ENCODE measurements around the gene ARL2.
"Not testable (repeated sequence)": the region's sequence is repeated elsewhere in the genome, so short reads cannot be mapped to it uniquely, and the experiment has no call there.

The ARL2 gene

DNA sequence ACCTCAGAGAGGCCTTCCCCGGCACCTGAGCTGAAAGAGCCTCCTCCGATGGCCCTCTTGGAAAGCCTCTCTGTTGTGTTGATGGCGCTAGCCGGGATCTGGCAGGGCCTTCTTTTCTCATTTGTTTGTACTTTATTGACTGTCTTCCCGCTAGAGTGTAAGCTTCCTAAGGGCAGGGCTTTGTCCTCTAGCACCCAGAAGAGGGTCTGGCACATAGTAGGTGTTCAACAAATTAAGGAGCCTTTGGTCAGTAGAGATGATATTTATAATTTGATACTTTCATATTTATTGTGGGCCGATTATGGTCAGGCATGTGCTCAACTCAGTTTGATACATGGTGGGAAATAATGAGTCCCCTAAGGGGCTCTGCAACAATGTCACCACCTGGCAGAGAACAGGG, 4.0 kb downstream of the ARL2 start:
- Histone ChIP-seq H4K20me1 (ENCODE audit: insufficient read depth) (no peaks in the 10 kb centered on the region), H3K4me3 (IDR thresholded peaks at IDR 0.05; ENCODE audit: insufficient read depth, low read depth, low read length) (no peak overlapping the region), H3K36me3 (ENCODE audit: insufficient read depth) (no peaks in the 10 kb centered on the region), H3K79me2 (ENCODE audit: insufficient read depth, low read depth) (peaks cover 7% of the 10 kb centered on the region; the same call in 1 of the 2 replicates), H3K27me3 (ENCODE audit: insufficient read depth, low read depth) (no peaks in the 10 kb centered on the region), H3K9ac (no peak overlapping the region), H3K4me1 (ENCODE audit: low read depth, poor library complexity, severe bottlenecking) (peaks cover 15% of the 10 kb centered on the region), H3K4me2 (no peak overlapping the region), H3K27ac (no peak overlapping the region), H2AFZ (ENCODE audit: low read depth) (no peak overlapping the region)
- TF ChIP-seq, protein P1, sequence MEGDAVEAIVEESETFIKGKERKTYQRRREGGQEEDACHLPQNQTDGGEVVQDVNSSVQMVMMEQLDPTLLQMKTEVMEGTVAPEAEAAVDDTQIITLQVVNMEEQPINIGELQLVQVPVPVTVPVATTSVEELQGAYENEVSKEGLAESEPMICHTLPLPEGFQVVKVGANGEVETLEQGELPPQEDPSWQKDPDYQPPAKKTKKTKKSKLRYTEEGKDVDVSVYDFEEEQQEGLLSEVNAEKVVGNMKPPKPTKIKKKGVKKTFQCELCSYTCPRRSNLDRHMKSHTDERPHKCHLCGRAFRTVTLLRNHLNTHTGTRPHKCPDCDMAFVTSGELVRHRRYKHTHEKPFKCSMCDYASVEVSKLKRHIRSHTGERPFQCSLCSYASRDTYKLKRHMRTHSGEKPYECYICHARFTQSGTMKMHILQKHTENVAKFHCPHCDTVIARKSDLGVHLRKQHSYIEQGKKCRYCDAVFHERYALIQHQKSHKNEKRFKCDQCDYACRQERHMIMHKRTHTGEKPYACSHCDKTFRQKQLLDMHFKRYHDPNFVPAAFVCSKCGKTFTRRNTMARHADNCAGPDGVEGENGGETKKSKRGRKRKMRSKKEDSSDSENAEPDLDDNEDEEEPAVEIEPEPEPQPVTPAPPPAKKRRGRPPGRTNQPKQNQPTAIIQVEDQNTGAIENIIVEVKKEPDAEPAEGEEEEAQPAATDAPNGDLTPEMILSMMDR (conservative IDR thresholded peaks at IDR 0.05; ENCODE audit: low read depth, low read length): no peak

DNA sequence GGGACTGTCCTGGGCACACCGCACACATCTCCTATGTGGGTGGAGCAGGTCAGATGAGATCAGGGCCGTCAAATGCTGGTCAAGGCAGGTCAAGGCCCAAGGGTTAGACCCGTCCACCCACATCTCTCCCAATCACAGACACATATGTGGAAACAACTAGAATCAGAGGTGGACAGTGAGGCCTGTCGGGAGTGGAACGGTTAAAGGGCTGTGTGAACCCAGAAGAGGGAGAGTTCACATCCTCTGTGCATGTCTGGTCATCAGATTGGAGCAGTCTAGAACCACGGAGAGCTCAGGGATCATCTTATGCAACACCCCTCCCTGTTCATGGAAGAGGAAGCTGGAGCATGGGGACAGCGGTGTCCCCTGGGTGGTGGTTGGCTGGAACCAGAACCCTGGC, 5.9 kb downstream of the ARL2 start:
- Histone ChIP-seq H3K9ac (no peak overlapping the region), H3K27ac (no peak overlapping the region), H3K4me2 (no peak overlapping the region), H2AFZ (ENCODE audit: low read depth) (no peak overlapping the region), H3K36me3 (ENCODE audit: insufficient read depth) (no peaks in the 10 kb centered on the region), H3K4me1 (ENCODE audit: low read depth, poor library complexity, severe bottlenecking) (peaks cover 10% of the 10 kb centered on the region), H3K4me3 (IDR thresholded peaks at IDR 0.05; ENCODE audit: insufficient read depth, low read depth, low read length) (no peak overlapping the region), H3K27me3 (ENCODE audit: insufficient read depth, low read depth) (no peaks in the 10 kb centered on the region), H4K20me1 (ENCODE audit: insufficient read depth) (no peaks in the 10 kb centered on the region), H3K79me2 (ENCODE audit: insufficient read depth, low read depth) (peaks cover 7% of the 10 kb centered on the region; the same call in 1 of the 2 replicates)
- TF ChIP-seq, protein P1 (conservative IDR thresholded peaks at IDR 0.05; ENCODE audit: low read depth, low read length): no peak

DNA sequence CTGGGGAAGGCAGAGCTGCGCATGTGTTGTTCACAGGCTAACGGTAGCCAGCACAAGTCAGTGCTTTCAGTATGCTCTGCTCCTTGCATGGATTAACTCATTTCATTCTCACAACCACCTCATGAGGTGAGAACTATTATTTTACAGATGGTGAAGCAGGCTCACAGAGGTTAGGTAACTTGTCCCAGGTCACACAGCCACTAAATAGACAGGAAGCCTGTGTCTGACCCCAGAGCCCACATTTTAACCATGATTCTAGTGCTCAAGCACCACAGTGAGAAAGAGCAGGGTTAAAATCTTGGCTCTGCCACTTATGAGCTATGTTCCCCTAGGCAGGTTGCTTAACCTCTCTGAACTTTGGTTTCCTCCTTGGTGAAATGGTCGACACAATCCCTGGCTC, 7.0 kb downstream of the ARL2 start:
- no peaks in the 10 kb centered on the region for H3K4me1 ChIP-seq (ENCODE audit: low read depth, poor library complexity, severe bottlenecking)
- no peak overlapping the region for H3K4me2 ChIP-seq
- H4K20me1 ChIP-seq (ENCODE audit: insufficient read depth): no peaks in the 10 kb centered on the region
- no peaks in the 10 kb centered on the region for H3K36me3 ChIP-seq (ENCODE audit: insufficient read depth)
- H2AFZ ChIP-seq (ENCODE audit: low read depth): no peak overlapping the region
- no peaks in the 10 kb centered on the region for H3K79me2 ChIP-seq (ENCODE audit: insufficient read depth, low read depth)
- TF ChIP-seq, protein P1 (conservative IDR thresholded peaks at IDR 0.05; ENCODE audit: low read depth, low read length): no peak
- no peak overlapping the region for H3K4me3 ChIP-seq (IDR thresholded peaks at IDR 0.05; ENCODE audit: insufficient read depth, low read depth, low read length)
- H3K27me3 ChIP-seq (ENCODE audit: insufficient read depth, low read depth): no peaks in the 10 kb centered on the region
- H3K9ac ChIP-seq: no peak overlapping the region
- no peak overlapping the region for H3K27ac ChIP-seq

DNA sequence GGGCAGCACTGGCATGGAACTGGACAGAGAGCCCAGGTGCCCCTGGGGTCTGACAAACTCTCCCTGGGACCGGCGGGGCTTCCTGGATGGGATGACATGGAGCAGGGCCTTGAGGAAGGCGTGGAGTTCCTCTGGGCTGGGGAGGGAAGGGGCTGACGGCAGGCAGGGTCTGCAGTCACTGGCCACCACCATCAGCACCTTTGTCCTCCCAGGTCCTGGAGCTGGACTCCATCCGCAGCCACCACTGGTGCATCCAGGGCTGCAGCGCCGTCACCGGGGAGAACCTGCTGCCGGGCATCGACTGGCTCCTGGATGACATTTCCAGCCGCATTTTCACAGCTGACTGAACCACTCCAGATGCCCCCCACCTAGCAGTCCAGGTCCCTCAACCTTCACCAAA, 7.5 kb downstream of the ARL2 start:
- no peaks in the 10 kb centered on the region for H3K79me2 ChIP-seq (ENCODE audit: insufficient read depth, low read depth)
- H3K27ac ChIP-seq: no peak overlapping the region
- H3K36me3 ChIP-seq (ENCODE audit: insufficient read depth): no peaks in the 10 kb centered on the region
- no peak overlapping the region for H3K4me2 ChIP-seq
- H4K20me1 ChIP-seq (ENCODE audit: insufficient read depth): no peaks in the 10 kb centered on the region
- H3K27me3 ChIP-seq (ENCODE audit: insufficient read depth, low read depth): no peaks in the 10 kb centered on the region
- H2AFZ ChIP-seq (ENCODE audit: low read depth): no peak overlapping the region
- H3K9ac ChIP-seq: no peak overlapping the region
- TF ChIP-seq, protein P1 (conservative IDR thresholded peaks at IDR 0.05; ENCODE audit: low read depth, low read length): no peak
- H3K4me3 ChIP-seq (IDR thresholded peaks at IDR 0.05; ENCODE audit: insufficient read depth, low read depth, low read length): no peak overlapping the region
- H3K4me1 ChIP-seq (ENCODE audit: low read depth, poor library complexity, severe bottlenecking): no peaks in the 10 kb centered on the region

DNA sequence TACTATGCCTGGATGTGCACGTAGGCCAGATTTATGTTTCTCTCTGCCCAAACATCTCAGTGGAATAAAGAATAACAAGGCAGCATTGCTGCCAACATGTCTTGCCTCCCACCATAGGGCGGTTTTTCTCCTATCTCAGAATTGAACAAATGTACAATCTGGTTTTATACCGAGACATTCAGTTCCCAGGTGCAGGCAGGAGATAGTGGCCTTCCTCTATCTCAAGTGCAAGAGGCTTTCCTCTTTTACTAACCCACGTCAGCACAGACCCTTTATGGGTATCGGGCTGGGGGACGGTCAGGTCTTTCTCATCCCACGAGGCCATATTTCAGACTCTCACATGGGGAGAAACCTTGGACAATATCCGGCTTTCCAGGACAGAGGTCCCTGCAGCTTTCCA, 9.5 kb downstream of the ARL2 start:
- H3K4me3 ChIP-seq (IDR thresholded peaks at IDR 0.05; ENCODE audit: insufficient read depth, low read depth, low read length); H3K27ac ChIP-seq; H3K9ac ChIP-seq; H3K79me2 ChIP-seq (ENCODE audit: insufficient read depth, low read depth); H3K4me2 ChIP-seq; H2AFZ ChIP-seq (ENCODE audit: low read depth); H3K27me3 ChIP-seq (ENCODE audit: insufficient read depth, low read depth); H3K36me3 ChIP-seq (ENCODE audit: insufficient read depth); H4K20me1 ChIP-seq (ENCODE audit: insufficient read depth): not testable (repeated sequence)
- H3K4me1 ChIP-seq (ENCODE audit: low read depth, poor library complexity, severe bottlenecking): peaks cover 13% of the 10 kb centered on the region

All from KMS-11 (cell line).